ENCODE measurements around the gene CCDC201.
"Not testable (repeated sequence)": the region's sequence is repeated elsewhere in the genome, so short reads cannot be mapped to it uniquely, and the experiment has no call there.

CCDC201 gene

DNA sequence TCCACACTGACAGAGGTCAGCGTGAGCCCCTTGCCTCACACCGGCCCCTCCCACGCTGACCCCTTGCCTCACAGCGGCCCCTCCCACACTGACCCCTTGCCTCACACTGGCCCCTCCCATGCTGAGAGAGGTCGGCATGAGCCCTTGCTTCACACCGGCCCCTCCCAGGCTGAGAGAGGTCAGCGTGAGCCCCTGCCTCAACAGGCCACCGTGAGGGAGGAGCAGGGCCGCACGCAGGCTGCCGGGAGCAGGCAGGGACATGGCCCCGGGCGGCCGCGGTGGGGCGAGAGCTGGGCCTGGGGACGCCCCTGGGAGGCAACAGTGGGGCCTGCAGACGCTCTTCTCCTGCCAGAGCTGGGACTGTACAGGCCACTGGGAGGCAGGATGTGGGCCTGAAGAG lies 59.1 kb downstream of the CCDC201 start:
- not testable (repeated sequence) for DNase-seq

DNA sequence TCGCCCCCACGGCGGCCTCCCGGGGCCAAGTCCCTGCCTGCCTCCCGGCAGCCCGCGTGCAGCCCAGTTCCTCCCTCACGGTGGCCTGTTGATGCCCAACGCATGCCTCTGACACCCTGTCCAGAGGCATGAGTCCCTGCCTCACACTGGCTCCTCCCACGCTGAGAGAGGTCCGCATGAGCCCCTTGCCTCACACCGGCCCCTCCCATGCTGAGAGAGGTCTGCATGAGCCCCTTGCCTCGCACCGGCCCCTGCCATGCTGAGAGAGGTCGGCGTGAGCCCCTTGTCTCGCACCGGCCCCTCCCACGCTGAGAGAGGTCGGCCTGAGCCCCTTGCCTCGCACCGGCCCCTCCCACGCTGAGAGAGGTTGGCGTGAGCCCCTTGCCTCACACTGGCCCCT lies 59.9 kb downstream of the CCDC201 start:
- no peak for DNase-seq

DNA sequence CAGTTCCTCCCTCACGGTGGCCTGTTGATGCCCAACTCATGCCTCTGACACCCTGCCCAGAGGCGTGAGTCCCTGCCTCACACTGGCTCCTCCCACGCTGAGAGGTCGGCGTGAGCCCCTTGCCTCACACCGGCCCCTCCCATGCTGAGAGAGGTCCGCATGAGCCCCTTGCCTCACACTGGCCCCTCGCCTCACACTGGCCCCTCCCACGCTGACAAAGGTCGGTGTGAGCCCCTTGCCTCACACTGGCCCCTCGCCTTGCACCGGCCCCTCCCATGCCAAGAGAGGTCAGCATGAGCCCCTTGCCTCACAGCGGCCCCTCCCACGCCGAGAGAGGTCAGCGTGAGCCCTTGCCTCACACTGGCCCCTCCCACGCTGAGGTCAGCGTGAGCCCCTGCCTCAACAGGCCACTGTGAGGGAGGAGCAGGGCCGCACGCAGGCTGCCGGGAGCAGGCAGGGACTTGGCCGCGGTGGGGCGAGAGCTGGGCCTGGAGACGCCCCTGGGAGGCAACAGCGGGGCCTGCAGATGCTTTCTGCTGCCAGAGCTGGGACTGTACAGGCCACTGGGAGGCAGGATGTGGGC lies 61.1 kb downstream of the CCDC201 start:
- DNase-seq, result not testable (repeated sequence)

DNA sequence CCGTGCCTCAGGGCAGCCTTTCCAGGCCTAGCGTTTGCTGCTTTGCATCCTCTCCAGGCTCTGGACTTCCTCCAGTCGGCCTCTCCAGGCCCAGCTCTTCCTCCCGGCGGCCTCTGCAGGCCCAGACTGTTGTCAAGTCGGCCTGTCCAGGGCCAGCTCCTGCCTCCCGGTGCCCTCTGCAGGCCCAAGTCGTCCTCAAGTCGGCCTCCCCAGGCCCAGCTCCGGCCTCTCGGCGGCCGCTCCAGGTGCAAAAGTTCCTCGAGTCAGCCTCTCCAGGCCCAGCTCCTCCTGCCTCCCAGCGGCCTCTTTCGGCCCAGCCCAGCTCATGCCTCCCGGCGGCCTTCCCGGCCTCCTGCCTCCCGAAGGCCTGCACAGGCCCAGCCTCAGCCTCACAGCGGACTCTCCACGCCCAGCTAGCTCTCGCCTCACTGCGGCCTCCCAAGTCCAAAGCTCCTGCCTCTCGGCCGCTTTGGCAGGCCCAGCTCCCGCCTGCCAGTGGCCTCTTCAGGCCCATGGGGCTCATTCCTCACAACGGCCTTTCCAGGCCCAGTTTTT lies 62.4 kb downstream of the CCDC201 start:
- not testable (repeated sequence) for DNase-seq
